HG02943 (cell line): ENCODE measurements around the gene B4GALT5.
"Not testable (repeated sequence)": the region's sequence is repeated elsewhere in the genome, so short reads cannot be mapped to it uniquely, and the experiment has no call there.

Experiments
- ATAC-seq: cut with Tn5 transposase; IDR thresholded peaks from one replicate; pipeline ENCODE4 v1.9.1; 2021; ENCODE audit warnings: mild to moderate bottlenecking, low read depth, moderate library complexity; ENCODE audit not compliant: unreplicated experiment

The B4GALT5 gene

DNA sequence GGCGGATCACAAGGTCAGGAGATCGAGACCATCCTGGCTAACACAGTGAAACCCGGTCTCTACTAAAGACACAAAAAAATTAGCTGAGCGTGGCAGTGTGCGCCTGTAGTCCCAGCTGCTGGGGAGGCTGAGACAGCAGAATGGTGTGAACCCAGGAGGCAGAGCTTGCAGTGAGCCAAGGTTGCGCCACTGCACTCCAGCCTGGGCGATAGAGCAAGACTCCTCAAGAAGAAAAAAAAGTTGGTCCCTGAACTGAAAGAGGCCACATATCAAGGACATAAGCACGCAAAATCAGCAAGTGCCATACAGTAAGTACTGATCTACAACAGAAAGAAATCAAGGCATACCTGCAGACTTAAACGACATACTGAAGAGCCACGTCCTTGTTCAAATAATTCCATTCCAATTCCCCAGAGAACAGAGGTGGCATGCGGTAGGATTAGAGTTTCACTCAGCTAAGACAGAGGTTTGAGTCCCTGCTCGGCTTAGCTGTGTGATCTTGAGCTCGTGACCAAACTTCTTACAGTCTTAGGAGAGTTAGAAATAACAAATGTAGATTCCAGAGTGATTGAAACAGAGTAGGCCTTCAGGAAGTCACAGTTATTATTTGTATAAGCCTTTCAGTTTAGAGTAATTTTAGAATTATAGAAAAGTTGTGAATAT is 29.2 kb downstream of the B4GALT5 start:
- no peak for ATAC-seq

DNA sequence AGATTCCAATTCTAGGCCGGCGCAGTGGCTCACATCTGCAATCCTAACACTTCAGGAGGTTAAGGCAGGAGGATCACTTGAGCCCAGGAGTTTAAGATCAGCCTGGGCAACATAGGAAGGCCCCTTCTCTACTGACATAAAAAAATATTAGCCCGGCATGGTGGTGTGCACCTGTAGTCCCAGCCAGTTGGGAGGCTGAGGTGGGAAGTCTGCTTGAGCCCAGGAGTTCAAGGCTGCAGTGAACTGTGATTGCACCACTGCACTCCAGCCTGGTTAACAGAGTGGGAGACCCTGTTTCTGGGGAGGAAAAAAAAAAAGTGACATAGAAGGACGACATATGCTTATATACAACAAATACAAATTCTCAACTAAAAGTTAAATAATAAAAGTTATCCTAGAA is 30.9 kb downstream of the B4GALT5 start:
- no peak for ATAC-seq

DNA sequence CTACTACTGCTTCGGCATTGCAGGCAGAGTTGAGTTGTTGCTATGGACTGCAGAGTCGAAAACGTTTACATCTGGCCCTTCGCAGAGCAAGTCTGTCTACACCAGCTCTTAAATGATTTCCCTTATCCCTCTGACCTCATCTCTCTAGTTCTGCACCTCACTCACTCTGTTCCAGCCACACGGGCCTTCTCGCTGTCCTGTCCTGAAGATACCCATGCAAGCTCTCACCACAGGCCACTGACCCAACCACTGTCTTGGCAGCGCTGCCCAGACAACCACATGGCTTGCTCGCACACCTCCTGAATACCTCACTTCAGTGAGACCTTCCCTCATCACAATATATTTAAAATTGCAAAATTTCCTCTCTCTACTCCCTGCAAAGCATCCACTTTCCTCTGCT is 31.4 kb downstream of the B4GALT5 start:
- no peak for ATAC-seq

DNA sequence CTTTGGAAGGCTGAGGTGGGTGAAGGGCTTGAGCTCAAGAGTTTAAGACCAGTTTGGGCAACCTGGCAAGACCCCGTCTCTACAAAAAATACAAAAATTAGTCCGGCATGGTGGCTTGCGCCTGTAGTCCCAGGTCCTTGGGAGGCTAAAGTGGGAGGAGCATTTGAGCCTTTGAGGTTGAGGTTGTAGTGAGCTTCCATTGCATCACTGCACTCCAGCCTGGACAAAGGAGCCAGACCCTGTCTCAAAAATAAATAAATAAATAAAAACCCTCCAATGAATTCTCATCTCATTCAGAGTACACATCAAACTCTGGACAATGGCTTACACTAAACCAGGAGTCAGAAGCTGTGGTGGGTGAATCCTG is 31.8 kb downstream of the B4GALT5 start:
- no peak for ATAC-seq

DNA sequence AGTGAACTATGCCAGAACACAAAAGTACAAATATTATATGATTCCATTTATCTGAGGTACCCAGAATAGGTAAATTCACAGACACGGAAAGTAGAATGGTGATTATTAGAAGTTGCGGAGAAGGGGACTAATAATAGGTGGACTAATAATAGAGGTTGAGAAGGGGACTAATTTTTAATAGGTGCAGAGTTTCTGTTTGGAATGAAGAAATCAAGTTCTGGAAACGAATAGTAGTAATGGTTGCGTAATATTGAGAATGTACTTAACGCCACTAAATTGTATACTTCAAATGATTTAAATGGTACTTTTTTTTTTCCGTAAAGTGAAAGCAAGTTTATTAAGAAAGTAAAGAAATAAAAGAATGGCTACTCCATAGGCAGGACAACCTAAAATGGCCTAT is 33.2 kb downstream of the B4GALT5 start:
- no peak for ATAC-seq

DNA sequence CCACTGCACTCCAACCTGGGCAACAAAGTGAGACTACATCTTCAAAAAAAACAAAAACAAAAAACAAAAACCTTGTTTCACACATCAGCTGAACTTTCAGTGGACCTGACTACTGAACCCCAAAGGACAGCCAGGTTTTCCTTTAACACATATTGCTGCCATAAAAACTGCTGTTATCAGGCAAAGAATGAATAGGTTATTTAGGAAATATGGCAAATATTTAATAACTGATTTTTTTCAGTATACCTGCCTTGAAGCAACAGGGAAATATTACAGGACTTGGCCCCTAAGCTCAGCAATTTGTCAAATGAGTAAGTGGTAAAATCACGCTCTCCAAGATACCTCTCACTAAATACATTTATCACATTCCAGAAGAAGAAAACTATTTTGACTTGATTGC is 34.0 kb downstream of the B4GALT5 start:
- no peak for ATAC-seq

DNA sequence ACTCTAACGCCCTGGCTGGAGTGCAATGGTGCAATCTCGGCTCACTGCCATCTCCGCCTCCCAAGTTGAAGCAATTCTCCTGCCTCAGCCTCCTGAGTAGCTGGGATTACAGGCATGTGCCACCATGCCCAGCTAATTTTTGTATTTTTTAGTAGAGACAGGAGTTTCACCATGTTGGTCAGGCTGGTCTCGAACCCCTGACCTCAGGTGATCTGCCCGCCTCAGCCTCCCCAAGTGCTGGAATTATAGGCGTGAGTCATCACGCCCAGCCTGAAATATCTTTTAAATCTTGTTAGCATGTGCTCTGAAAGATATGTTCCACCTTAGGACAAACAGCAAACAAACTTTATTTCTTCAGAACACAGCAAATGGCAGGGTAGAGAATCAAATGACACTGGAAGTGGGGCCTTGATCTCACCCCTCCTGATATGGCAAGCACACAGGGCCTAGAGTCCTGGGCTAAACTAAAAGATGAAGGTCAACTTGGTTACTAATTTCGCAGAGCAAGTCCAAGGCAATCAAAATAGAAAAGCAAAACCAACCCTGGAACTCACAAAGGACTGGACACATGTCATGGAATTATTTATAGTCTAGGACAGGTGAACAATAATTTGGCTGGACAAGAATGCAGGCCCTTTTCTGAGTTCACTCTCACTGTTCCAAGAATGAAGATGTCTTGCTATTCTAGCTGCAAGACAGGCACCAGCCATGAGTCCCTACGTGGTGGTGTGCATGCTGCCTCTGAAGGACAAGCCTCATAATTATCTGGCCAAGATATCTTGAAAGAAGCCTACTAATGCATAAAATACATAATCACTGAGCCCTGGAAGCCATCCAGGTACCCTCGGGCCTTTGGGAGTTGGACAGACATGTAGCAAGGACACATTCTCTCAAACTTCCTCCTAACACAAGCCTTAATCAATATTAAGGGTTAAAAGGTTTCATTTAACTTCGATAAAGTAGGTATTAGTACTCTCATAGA is 35.6 kb downstream of the B4GALT5 start:
- no peak for ATAC-seq

DNA sequence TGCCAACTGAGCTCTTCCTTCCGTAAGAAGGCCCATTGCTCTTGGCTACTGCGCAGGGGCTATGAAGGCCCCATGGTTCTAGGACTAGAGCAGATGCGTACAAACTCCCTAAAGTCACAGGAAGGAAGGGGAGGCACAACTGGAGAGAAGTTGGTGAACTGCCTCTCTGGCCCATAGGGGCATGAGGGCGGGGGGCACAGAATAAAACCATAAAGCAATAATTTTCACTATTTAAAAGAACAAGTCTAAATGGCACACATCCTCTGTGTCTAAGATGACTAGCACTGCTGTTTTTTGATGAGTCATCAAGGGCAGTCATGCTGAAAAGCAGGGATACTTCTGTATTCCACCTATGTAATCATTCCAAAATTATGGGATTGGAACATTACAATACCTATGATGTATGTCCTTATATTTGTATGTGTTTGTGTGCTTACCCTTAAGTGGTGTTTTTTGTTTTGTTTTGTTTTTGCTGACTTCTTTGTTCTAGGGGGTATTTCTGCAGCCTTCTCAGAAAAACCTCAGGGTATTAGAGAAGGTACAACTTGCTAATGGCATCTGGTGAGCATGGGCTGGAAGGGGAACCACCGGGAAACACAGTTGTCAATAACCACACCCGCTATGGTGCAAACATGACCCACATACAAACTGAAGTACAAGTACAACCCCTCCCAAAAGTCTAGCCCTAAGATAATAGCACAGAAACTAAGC is 36.9 kb downstream of the B4GALT5 start:
- no peak for ATAC-seq

DNA sequence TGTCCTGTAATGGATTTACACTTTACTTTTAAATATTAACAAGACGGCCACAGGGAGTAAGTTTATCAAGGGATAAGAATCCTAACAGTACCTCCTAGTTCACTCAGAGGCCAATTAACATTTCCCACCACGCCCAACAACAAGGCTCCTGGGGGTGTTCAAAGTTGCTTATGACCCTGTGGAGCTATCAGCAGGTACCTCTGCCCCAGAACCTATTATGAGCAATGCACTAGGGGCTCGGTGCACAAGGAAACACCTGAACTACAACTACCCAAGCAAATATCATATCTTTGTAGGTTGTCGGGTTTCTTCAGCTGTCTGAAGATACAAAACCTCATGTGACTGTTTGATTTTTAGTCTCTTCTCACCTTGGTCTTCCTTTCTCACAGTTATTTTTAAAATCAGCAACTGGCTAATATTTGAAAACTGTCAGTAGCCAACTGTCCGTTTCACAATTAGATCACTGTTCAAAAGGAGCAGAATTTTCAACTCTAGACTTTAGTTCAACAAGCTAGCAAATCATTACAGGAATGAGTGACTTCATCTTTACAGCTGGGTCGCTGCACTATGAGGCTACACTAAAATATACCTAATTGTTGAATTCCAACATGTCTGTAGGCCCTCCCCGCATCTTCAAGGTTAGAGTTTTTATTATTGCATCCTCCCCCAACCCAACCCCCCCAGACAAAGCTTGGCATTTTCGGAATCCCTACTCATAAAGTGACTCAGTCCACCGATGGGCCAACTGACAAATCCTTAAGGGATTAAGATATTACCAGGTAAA is 38.1 kb downstream of the B4GALT5 start:
- peak; percentile 52 for ATAC-seq

DNA sequence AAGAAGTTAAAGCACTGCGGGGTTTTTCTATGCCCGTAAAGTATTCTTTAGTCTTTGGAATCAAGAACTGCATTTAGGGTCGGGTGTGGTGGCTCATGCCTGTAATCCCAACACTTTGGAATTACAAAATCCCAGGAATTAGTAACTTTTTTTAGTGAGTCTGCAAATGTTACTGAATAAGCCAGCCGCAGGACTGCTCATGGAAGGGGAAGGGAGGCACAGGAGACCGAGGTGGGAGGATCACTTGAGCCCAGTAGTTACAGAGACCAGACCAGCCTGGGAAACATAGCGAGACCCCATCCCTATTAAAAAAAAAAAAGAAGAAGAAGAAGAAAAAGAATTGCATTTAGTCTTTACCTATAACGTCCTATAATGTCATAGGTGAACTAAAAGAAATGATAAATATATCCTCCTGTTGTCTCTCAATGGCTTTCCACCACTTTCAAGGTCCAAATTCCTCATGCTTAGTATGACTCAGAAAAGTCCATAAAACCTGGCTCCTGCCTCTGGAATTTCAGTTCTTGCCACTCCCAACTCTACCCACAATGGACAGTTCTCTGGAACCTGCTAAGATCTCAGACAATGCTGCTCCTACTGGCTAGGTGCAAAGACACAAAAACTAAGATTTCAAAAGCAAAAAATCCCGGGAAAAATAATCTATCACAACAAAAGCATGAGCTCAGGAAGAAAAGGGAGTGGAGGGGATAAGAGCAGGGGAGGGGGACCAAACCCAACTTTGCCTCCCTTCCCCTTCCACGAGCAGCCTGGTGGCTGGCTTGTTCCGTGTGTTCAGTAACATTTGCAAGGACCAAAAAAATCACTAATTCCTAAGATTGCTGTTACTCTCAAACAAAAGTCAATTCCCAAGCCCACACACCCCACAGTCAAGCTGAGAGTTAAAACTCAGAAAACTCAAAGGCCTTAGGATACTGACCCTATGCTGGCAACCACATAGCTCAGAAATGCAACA is 39.0 kb downstream of the B4GALT5 start:
- ATAC-seq: no peak

DNA sequence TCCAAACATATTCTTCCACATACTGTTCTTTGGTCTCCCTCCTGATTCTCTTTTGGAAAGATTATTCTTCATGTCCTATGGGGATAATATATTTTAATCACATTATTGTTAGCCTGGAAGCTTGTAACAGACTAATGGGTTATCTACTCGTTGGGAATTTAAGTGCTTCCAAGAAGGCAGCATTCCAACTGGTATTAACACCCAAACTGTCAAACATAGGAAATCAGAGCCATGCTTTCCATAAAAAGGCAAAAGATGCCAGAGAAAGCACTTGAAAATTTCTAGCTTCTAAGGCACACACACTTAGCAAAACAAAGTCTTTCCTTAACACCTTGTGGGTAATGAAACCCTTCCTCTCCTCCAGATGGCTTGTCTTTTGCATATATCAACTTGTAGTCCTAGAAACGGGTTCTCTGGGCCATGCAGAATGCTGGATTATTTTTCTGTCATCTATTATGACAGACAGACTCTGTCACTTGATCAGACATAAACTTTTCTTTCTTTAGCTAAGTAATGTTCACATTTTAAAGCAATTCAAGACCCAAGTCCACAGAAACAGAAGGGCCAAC is 41.5 kb downstream of the B4GALT5 start:
- no peak for ATAC-seq

DNA sequence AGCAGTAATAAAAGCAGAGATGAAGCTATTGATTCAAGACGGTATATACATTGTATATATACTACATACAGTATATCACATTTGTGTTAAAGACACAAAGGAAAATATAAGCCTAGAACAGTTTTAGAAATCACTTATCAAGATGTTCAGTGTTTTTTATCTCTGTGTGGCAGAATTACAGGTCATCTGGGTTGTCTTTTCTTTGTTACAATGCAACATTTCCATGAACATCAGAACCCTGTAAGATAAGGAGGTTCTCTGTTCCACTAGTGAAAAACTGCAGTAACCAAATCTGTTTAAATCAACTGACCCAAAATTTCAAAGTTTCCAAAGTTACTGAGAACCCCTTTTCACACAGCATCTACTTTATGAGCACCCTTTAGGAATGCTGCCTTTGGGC is 42.2 kb downstream of the B4GALT5 start:
- ATAC-seq: no peak

DNA sequence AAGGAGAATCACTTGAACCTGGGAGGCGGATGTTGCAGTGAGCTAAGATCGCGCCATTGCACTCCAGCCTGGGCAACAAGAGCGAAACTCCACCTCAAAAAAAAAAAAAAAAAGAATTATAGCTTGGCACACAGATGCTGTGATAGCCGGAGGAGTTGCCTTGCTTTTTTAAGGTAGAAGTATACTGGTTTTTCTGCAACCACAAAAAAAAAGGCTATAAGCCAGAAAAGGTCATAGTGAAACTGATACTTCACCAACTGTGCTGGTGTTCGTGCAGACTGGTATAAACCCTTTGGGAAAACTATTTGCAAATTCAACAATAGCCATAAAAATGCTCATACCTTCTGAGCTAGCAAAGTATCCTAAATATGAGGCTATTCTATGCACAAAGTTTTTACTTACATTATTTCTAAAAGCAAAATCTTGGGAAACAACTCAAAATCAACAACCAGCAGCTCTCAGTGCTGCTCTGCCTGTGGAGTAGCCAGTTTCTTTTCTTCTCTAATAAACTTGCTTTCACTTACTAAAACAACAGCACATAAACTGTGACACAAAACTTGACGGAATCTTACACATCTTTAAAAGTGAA is 44.0 kb downstream of the B4GALT5 start:
- ATAC-seq: peak; percentile 70

DNA sequence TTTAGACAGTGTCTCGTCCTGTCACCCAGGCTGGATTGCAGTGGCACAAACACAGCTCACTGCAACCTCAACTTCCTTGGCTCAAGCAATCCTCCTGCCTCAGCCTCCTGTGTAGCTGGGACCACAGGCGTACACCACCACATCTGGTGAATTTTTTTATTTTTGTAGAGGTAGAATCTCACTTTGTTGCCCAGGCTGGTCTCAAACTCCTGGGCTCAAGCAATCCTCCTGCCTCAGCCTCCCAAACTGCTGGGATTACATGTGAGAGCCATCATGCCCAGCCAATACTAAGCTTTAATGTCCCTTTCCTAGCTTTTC is 44.8 kb downstream of the B4GALT5 start:
- ATAC-seq: not testable (repeated sequence)

DNA sequence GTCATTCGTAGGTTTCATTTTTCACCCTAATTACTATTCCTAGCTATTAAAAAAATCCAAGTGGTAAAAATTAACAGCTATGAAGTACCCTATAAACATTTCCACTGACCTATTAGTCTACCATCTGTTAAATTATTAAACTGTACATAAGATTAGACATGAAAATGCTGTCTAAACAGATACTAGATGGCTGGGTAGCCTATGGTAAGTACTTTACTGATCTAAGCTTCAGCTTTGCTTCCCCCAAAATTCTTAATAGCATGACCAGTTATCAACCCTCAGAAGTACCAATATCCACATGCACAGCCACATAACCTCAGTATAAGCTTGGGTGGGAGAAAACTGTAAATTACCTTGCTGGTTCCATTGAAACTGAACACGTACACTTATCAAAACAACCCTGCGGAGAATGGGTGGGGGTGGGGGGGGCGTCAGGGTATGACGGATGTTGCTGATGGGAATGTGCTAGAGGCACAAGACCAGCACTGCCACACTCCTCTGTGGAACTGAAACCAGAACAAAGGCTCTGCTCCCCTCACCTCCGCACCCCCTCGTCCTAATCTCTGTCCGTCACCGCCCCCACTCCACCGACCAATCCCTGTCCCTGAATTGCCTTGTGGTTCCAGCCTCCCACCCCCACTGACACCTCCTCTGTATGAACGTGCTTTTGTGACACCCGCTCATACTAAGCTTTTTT is 45.3 kb downstream of the B4GALT5 start:
- ATAC-seq: peak; percentile 41

DNA sequence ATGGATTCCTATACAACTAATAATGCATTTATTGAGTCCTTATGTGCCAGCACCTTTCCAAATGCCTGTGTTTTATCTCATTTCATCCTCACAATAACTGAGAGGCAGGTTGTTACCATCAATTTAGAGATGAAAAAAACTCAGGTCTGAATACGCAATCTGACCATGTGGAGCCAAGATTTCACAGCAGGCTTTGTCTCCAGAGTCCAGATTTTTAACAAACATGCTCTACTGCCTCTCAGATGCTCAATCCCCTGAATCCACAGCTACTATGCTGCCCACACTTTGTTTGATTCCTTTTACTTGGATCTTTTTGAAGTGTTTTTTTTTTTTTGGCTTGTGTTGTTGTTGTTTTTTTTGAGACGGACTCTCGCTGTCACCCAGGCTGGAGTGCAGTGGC is 46.8 kb downstream of the B4GALT5 start:
- no peak for ATAC-seq

DNA sequence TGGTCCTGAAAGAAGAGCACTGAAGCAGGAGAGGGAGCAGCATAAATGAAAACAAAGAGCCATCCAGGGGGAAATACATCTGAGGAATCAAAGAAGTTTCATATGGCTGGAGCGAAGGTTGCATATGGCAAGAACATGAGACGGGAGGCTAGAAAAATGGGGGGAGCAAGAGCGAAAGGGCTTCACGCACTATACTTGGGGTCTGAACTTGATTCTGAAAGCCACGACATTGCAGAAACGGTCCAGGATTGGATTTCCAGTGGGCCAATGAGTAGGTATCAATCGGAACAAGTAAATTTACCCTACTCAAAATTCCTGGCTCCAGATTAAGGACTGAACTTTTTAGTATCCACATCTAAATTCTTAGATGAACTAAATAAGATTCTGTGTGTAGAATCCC is 47.9 kb downstream of the B4GALT5 start:
- no peak for ATAC-seq

DNA sequence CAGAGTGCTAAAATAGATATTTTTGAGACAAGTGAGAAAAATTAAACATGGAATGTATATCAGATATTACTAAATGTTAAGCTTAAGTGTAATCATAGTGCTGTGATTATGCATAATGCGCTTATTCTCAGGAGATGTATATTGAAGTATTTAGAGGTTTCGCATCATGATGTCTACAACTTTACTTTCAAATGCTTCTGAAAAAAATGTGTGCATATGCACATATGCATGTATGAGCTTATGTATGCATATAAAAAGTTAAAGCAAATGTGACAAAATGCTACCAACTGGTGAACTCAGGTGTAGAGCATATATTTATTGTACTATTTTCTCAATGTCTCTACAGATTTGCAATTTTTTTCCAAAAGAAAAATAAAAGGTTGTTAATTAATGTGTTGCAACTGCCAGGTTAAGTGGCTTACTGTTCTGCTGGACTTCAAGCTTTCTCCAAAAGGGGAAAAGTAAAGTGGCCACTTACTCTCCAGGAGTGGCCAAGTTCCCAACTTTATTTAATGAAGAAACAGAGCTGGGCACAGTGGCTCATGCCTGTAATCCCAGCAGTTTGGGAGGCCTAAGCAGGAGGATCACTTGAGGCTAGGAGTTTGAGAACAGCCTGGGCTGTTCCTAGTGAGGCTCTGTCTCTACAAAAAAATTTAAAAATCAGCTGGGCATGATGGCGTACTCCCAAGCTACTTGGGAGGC is 48.9 kb downstream of the B4GALT5 start:
- ATAC-seq: no peak
